B cell (primary cell): Measurements from ENCODE around the gene AKT1.

Source experiments
- EZH2 ChIP-seq: IDR thresholded peaks from 2 replicates; pipeline ENCODE4 v1.6.1; 2012; ENCODE audit warnings: borderline replicate concordance, low read depth, mild to moderate bottlenecking, moderate library complexity, low read length; ENCODE audit not compliant: insufficient read depth, poor library complexity, severe bottlenecking
- TF ChIP-seq, protein P1 (sequence below): fragments of 200-600 bp; IDR thresholded peaks from one replicate; pipeline ENCODE4 v1.8.0; 2022; ENCODE audit warnings: antibody characterized with exemption, mild to moderate bottlenecking

GRCh38 chr14:104746934-104747481 is 48.5 kb downstream of the AKT1 start:
- TF ChIP-seq, protein P1, sequence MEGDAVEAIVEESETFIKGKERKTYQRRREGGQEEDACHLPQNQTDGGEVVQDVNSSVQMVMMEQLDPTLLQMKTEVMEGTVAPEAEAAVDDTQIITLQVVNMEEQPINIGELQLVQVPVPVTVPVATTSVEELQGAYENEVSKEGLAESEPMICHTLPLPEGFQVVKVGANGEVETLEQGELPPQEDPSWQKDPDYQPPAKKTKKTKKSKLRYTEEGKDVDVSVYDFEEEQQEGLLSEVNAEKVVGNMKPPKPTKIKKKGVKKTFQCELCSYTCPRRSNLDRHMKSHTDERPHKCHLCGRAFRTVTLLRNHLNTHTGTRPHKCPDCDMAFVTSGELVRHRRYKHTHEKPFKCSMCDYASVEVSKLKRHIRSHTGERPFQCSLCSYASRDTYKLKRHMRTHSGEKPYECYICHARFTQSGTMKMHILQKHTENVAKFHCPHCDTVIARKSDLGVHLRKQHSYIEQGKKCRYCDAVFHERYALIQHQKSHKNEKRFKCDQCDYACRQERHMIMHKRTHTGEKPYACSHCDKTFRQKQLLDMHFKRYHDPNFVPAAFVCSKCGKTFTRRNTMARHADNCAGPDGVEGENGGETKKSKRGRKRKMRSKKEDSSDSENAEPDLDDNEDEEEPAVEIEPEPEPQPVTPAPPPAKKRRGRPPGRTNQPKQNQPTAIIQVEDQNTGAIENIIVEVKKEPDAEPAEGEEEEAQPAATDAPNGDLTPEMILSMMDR, result no peak
- TF ChIP-seq EZH2, result no peak
